BJ (cell line): ENCODE data around the gene CARD14. TPM values are rescaled to one million over a fixed set of nuclear protein-coding genes. Genes with fewer than 3 reads are reported as not detected.
"Not testable (repeated sequence)": the region's sequence is repeated elsewhere in the genome, so short reads cannot be mapped to it uniquely, and the experiment has no call there.

ENCODE experiments used
- CTCF ChIA-PET: fragments of 350-600 bp; formaldehyde crosslinking; extraction: SDS; loops from one replicate; lab custom pipeline; 2021; ENCODE audit warnings: antibody characterized with exemption, inconsistent platforms; lab: Yijun Ruan, JAX
- POLR2A ChIA-PET: fragments of 300-600 bp; sonication (Branson Sonifier 250); formaldehyde crosslinking; extraction: SDS; loops from one replicate; lab custom pipeline; 2021; ENCODE audit warnings: antibody characterized with exemption; lab: Charles Lee
- DNase-seq: peaks from one replicate; pipeline ENCODE4 v3.0.0-alpha.2; 2011; ENCODE audit warnings: low read depth
- H3K27me3 ChIP-seq: 2 replicates; pipeline ENCODE4 v1.6.0; 2011; ENCODE audit warnings: low read length; ENCODE audit not compliant: control insufficient read depth, insufficient read depth
- H3K36me3 ChIP-seq: 2 replicates; pipeline ENCODE4 v1.5.1; 2011; ENCODE audit warnings: low read length; ENCODE audit not compliant: control insufficient read depth, insufficient read depth
- H3K4me3 ChIP-seq: 2 replicates; pipeline ENCODE4 v1.5.1; 2011; ENCODE audit warnings: low read depth, mild to moderate bottlenecking, control low read depth, low read length
- polyA plus RNA-seq: library from polyadenylated mRNA; depleted of rRNA; stranded (reverse); fragments of >200 nt; gene quantifications from 2 replicates; pipeline ENCODE4 v1.2.3, GENCODE V29; 2011
- TF ChIP-seq, protein P1 (sequence below): IDR thresholded peaks from 2 replicates; pipeline ENCODE4 v1.5.1; 2011; ENCODE audit warnings: low read depth, mild to moderate bottlenecking, control low read depth, inconsistent platforms, low read length, moderate library complexity; ENCODE audit not compliant: insufficient read depth

CARD14 gene
- polyA plus RNA-seq, 1 experiment = not detected

GRCh38 chr17:80195141-80195540 is 25.3 kb downstream of the CARD14 start:
- ChIA-PET CTCF (interaction anchor here (0.7 to 2.9 kb wide), 25 partner anchors 8 to 214 kb away, joined by 3 to 44 read pairs (median 4); no protein-coding TSS in a partner anchor), POLR2A (no interaction called here)
- TF ChIP-seq, protein P1, sequence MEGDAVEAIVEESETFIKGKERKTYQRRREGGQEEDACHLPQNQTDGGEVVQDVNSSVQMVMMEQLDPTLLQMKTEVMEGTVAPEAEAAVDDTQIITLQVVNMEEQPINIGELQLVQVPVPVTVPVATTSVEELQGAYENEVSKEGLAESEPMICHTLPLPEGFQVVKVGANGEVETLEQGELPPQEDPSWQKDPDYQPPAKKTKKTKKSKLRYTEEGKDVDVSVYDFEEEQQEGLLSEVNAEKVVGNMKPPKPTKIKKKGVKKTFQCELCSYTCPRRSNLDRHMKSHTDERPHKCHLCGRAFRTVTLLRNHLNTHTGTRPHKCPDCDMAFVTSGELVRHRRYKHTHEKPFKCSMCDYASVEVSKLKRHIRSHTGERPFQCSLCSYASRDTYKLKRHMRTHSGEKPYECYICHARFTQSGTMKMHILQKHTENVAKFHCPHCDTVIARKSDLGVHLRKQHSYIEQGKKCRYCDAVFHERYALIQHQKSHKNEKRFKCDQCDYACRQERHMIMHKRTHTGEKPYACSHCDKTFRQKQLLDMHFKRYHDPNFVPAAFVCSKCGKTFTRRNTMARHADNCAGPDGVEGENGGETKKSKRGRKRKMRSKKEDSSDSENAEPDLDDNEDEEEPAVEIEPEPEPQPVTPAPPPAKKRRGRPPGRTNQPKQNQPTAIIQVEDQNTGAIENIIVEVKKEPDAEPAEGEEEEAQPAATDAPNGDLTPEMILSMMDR = no peak
- Histone ChIP-seq H3K4me3 (no peak overlapping the region), H3K36me3 (no peaks in the 10 kb centered on the region), H3K27me3 (peaks cover 4% of the 10 kb centered on the region)
- DNase-seq = no peak

DNA sequence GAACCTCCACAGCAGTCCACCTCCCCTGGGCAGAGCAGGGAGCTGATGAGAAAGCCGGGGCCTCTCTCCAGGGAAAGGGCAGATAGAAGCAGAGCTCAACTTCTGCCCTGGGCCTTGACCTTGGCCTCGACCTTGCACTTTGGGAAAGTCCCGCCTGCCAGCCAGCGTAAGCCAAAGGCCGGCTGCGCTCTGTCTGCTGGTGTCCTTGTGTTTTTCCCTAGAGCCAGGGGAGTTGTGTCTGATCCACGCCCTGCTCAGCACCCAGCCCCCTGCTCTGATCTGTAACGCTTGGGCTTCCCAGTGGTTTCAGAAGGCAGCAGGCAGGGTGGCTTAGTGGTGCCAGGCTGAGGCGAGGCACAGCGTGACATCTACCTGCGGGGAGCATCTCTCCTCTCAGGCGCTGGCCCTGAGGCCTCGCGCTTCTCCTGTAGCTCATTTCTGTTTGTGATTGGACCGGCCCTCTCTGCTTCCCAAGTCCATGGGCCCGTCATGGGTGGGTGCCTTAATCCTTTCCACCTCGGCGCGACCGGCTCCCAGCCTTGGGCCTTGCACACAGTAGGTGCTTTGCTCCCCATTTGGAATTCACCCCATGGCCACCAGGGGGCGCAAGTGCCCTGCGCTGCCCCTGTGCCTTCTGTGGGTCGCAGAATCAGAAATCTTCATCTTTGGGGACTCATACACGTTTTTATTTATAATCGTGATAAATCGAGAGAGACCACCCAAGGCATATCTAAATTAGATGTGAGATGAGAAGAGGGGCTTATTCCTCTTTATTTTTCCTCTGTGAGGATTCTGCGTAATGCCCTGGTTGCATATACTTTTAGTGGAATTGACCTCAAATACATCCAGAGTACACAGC is 26.1 kb downstream of the CARD14 start:
- no peaks in the 10 kb centered on the region for H3K36me3 ChIP-seq
- peaks cover 4% of the 10 kb centered on the region for H3K27me3 ChIP-seq
- DNase-seq = no peak
- no peak overlapping the region for H3K4me3 ChIP-seq
- TF ChIP-seq, protein P1 = peak; percentile 92
- ChIA-PET CTCF (interaction anchor here (0.6 to 2.9 kb wide), 34 partner anchors 8 to 218 kb away, joined by 3 to 44 read pairs (median 4); partner anchors contain the start of gene GAA), POLR2A (no interaction called here)

DNA sequence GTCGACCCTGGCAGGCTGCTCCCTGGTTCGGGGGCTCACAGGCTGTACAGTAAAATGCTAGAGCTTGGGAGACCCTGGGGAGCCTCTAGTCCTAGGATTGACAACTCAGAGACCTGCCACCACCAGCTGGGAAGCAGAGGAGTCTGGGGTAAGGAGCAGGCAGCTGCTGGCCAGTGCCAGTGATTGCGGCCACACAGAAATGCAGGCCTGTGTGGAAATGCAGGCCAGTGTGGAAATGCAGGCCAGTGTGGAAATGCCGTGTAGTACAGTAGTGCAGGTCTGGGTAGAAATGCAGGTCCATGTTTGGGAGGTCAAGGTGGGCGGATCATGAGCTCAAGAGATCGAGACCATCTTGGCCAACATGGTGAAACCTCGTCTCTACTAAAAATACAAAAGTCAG is 26.8 kb downstream of the CARD14 start:
- Histone ChIP-seq H3K27me3 (peaks cover 4% of the 10 kb centered on the region; the same call in 1 of the 2 replicates), H3K4me3 (no peak overlapping the region), H3K36me3 (no peaks in the 10 kb centered on the region)
- CTCF ChIA-PET = interaction anchor here (0.6 to 2.9 kb wide), 13 partner anchors 8 to 662 kb away, joined by 3 to 44 read pairs (median 5); partner anchors contain the start of gene GAA
- POLR2A ChIA-PET = no interaction called here
- TF ChIP-seq, protein P1 = no peak
- no peak for DNase-seq

GRCh38 chr17:80198144-80198661 is 28.4 kb downstream of the CARD14 start:
- CTCF ChIA-PET = no interaction called here
- DNase-seq = no peak
- TF ChIP-seq, protein P1 = no peak
- POLR2A ChIA-PET = no interaction called here
- H3K36me3 ChIP-seq = no peaks in the 10 kb centered on the region
- H3K27me3 ChIP-seq = peaks cover 2% of the 10 kb centered on the region; the same call in 1 of the 2 replicates
- H3K4me3 ChIP-seq = no peak overlapping the region

DNA sequence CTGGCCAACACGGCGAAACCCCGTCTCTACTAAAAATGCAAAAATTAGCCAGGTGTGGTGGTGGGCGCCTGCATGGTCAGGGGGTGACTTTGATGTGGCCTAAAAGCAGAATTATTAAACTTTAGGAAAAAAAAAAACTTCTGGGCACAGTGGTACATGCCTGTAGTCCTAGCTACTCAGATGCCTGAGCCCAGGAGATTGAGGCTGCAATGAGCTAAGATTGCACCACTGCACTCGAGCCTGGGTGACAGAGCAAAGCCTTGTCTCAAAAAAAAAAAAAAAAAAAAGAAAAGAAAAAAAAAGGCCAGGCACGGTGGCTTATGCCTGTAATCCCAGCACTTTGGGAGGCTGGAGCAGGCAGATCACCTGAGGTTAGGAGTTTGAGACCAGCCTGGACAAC is 29.5 kb downstream of the CARD14 start:
- H3K36me3 ChIP-seq, H3K4me3 ChIP-seq, DNase-seq, CTCF ChIA-PET, H3K27me3 ChIP-seq: not testable (repeated sequence)
- POLR2A ChIA-PET = interaction anchor here (0.7 kb wide), 1 partner anchor 21 kb away, joined by 12 read pairs; the partner anchor contains the start of genes SGSH and SLC26A11
